H1 (cell line): ENCODE data around the gene PTPRD. TPM values are rescaled to one million over a fixed set of nuclear protein-coding genes. Genes with fewer than 3 reads are reported as not detected.

ENCODE experiments used
- CHD7 ChIP-seq: fragments of 300-600 bp; sonication (generic); IDR thresholded peaks from 2 replicates; pipeline ENCODE4 v1.7.1; 2012; ENCODE audit warnings: low read length, moderate library complexity, mild to moderate bottlenecking, inconsistent platforms; ENCODE audit not compliant: insufficient replicate concordance
- EZH2 ChIP-seq: fragments of 200-600 bp; sonication (generic); IDR thresholded peaks from 2 replicates; pipeline ENCODE4 v1.7.1; 2012; ENCODE audit warnings: low read depth, mild to moderate bottlenecking, moderate library complexity, low read length, inconsistent platforms; ENCODE audit not compliant: severe bottlenecking
- polyA plus RNA-seq, 7 experiments: library from polyadenylated mRNA; depleted of rRNA in 3 of 7; stranded (reverse) in 5 of 7; unstranded in 2 of 7; fragments of >200 nt in 5 of 7; fragments of 200-250 nt in 2 of 7; gene quantifications; 1 replicate in 5 of 7; 2 replicates in 1 of 7; 4 replicates in 1 of 7; pipeline versions ENCODE4 v1.2.1 to v1.2.3, GENCODE V29; 2011 to 2013; ENCODE audit warnings: missing spikeins in 2 of 7, mixed read lengths in 2 of 7
- total RNA-seq: library from RNA; stranded (reverse); fragmentation: NEBNext Ultra II Directional; extraction: Animal tissue kit (Norgen Biotek cat#: 25700); gene quantifications from 2 replicates; pipeline ENCODE4 v1.2.1, GENCODE V29; 2021

The PTPRD gene
- total and polyA plus RNA-seq, 2 of the 8 experiments (the other 6 are each of a cell fraction or from before 2014, with no cell fraction given): 17.2 to 77.0 TPM

- TF ChIP-seq CHD7 (no peak), EZH2 (no peak)
These were observed 1020.7 kb downstream of the PTPRD start (continued) for GRCh38 chr9:9592104-9592503.
